NCI-H1417 (cell line): ENCODE data around the gene PKP4.
"Not testable (repeated sequence)": the region's sequence is repeated elsewhere in the genome, so short reads cannot be mapped to it uniquely, and the experiment has no call there.

ENCODE experiments used
- DNase-seq, 3 experiments: peaks; one replicate each; lab custom pipeline; 2025; lab: John Stamatoyannopoulos, UW

PKP4 gene

GRCh38 chr2:158464426-158465281 lies 7.9 kb downstream of the PKP4 start:
- DNase-seq = peak in 1 of 3 experiments; percentile 2

- DNase-seq = no peak
Observed at GRCh38 chr2:158467248-158467647, 10.5 kb downstream of the PKP4 start.

- DNase-seq = not testable (repeated sequence)
Observed at GRCh38 chr2:158472829-158473228, 16.1 kb downstream of the PKP4 start.

- not testable (repeated sequence) for DNase-seq
Observed at GRCh38 chr2:158473300-158473699, 16.5 kb downstream of the PKP4 start.

- no peak for DNase-seq
Observed at GRCh38 chr2:158473719-158474392, 17.1 kb downstream of the PKP4 start.

- not testable (repeated sequence) for DNase-seq
Observed at GRCh38 chr2:158474526-158475011, 17.8 kb downstream of the PKP4 start.

- no peak for DNase-seq
Observed at GRCh38 chr2:158477202-158477601, 20.4 kb downstream of the PKP4 start.

GRCh38 chr2:158478237-158478636 lies 21.5 kb downstream of the PKP4 start:
- DNase-seq = no peak

- DNase-seq = no peak
Observed at GRCh38 chr2:158478816-158479215, 22.1 kb downstream of the PKP4 start.

- DNase-seq = no peak
Observed at GRCh38 chr2:158481116-158481515, 24.4 kb downstream of the PKP4 start.

GRCh38 chr2:158482594-158482993 lies 25.8 kb downstream of the PKP4 start:
- no peak for DNase-seq

- no peak for DNase-seq
Observed at GRCh38 chr2:158484892-158485556, 28.3 kb downstream of the PKP4 start.

GRCh38 chr2:158486150-158486969 lies 29.6 kb downstream of the PKP4 start:
- no peak for DNase-seq

- DNase-seq = no peak
Observed at GRCh38 chr2:158486970-158487325, 30.2 kb downstream of the PKP4 start.

- no peak for DNase-seq
Observed at GRCh38 chr2:158487419-158487818, 30.7 kb downstream of the PKP4 start.

- DNase-seq = no peak
Observed at GRCh38 chr2:158488442-158489216, 31.9 kb downstream of the PKP4 start.

- no peak for DNase-seq
Observed at GRCh38 chr2:158489366-158490112, 32.8 kb downstream of the PKP4 start.

GRCh38 chr2:158491072-158491471 lies 34.3 kb downstream of the PKP4 start:
- no peak for DNase-seq

- DNase-seq = peak in 1 of 3 experiments; percentile 14
Observed at GRCh38 chr2:158493458-158493857, 36.7 kb downstream of the PKP4 start.

- DNase-seq = no peak
Observed at GRCh38 chr2:158495175-158495574, 38.4 kb downstream of the PKP4 start.
